HG03280 (cell line): ENCODE measurements around the gene ZFAND2A.
"Not testable (repeated sequence)": the region's sequence is repeated elsewhere in the genome, so short reads cannot be mapped to it uniquely, and the experiment has no call there.

Experiments used
- ATAC-seq: cut with Tn5 transposase; IDR thresholded peaks from one replicate; pipeline ENCODE4 v1.9.1; 2021; ENCODE audit warnings: mild to moderate bottlenecking, moderate library complexity; ENCODE audit not compliant: unreplicated experiment

Gene ZFAND2A

DNA sequence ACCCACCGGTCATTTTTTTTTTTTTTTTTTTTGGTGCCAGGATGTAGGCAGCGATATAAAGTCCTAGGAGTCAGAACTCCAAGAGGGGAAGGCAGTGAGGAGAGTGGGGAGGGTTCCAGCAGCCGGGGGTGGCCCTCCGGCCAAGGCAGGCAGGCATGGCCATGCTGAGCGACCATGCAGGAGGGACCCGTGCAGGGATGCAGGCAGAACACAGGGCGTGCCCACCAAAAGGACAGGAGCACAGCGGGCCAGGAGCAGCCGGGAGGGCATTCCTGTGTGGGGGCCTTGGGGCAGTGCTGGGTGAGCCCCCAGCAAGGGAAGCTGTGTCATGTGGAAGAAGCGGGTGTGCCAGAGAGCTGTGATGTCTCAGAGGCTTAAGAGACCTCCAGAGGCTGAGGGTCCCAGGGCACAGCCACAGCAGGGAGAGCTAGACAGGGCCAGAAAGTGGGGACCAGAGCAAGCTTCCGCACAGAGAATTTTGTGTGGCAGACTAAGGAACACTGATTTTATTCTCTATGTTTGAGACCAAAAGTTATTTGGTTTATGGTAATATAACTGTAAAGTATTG, 5.7 kb downstream of the ZFAND2A start:
- no peak for ATAC-seq

DNA sequence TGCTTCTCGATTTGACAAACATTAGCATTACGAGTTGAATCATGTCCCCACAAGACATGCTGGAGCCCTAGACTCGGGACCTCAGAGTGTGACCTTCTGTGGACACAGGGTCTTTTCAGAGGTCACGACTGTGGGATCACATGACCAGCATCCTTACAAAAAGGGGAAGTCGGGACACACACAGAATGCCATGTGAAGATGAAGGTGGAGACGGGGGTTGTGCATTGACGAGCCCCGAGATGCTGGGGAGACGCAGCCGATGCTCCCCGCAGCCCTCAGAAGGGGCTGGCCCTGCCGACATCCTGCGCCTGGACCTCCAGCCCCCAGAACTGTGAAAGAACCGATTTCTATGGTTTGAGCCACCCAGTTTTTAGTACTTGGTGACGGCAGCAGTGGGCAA, 7.5 kb downstream of the ZFAND2A start:
- no peak for ATAC-seq

- ATAC-seq: no peak
Measured at GRCh38 chr7:1151653-1152425, 8.2 kb downstream of the ZFAND2A start.

- ATAC-seq: no peak
Measured at GRCh38 chr7:1151156-1151555, 8.8 kb downstream of the ZFAND2A start.

GRCh38 chr7:1150400-1151002, 9.5 kb downstream of the ZFAND2A start:
- no peak for ATAC-seq

DNA sequence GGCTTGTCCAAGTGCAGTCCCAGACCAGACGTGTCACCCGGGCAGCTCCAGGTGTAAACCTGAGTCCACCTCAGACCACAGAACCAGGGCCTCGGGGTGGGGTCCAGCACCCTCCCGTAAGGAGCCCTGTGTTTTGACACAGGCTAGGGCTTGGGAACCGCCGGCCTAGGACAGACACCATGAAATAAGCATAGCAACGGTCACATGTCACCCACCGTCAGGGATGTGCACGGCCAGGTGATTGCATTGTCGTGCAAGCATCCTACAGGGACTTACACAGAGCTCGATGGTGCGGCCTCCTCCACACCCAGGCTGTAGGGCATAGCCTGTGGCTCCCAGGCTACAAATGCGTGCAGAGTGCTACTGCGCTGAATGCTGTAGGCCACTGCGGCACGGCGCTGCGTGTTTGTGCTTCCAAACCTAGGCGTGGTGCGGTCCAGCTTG, 10.6 kb downstream of the ZFAND2A start:
- no peak for ATAC-seq

DNA sequence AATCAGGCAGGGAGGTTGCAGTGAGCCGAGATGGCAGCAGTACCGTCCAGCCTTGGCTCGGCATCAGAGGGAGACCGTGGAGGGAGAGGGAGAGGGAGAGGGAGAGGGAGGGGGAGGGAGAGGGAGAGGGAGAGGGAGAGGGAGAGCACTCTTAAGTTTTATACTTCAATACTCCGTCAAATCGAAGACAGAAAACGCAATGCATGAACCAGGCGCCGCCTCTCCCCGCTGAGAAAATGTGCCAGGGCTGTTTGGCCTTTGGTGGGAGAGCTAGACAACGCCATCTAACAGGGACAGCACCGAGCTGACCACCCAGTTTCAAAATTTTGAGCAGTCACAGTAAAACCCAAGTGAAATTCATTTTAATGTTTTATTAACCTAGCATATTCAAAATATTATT, 12.1 kb downstream of the ZFAND2A start:
- ATAC-seq: not testable (repeated sequence)

DNA sequence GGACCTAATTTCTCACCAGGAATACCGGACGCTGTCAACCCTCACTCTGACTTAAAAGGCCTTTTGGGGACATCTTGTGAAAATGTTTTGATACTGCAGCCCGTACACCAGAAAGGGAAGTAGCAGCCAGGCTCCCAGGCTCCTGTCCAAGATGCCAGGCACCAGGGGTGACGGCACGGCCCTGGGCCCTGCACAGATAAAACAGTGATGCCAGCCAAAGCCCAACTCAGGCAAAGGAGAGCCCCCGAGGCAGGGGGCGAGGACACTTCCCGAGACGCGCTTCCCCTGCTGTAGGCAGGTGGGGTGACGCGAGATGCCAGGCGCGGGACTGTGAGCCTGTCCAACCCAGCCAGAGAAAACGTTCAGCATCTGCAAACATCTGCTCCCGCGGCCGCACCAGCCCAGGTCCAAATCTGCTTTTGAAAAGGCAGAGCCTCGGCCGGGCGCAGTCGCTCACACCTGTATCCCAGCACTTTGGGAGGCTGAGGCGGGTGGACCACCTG, 15.7 kb downstream of the ZFAND2A start:
- no peak for ATAC-seq

GRCh38 chr7:1143031-1143430, 17.0 kb downstream of the ZFAND2A start:
- not testable (repeated sequence) for ATAC-seq

GRCh38 chr7:1142051-1142635, 17.9 kb downstream of the ZFAND2A start:
- ATAC-seq: no peak

- ATAC-seq: no peak
Measured at GRCh38 chr7:1141651-1142050, 18.3 kb downstream of the ZFAND2A start.

DNA sequence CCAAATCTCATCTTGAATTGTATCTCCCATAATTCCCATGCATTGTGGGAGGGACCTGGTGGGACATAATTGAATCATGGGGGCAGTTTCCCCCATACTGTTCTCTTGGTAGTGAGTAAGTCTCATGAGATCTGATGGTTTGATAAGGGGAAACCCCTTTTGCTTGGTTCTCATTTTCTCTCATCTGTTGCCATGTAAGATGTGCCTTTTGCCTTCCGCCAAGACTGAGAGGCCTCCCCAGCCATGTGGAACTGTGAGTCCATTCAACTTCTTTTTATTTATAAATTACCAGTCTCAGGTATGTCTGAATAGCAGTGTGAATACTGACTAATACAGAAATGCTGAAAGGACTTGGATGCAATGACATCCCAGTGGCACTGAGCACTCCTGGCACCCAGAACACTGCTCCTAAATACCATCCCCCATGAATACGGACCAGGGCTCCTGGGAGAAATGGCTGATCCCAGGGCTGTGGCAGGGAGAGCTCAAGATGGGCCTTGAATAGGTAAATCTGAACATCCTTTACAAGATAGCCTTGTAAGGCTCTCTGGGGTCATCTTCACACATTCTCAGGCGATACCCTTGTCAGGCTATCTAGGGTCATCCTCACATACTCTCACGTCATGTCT, 19.4 kb downstream of the ZFAND2A start:
- no peak for ATAC-seq

DNA sequence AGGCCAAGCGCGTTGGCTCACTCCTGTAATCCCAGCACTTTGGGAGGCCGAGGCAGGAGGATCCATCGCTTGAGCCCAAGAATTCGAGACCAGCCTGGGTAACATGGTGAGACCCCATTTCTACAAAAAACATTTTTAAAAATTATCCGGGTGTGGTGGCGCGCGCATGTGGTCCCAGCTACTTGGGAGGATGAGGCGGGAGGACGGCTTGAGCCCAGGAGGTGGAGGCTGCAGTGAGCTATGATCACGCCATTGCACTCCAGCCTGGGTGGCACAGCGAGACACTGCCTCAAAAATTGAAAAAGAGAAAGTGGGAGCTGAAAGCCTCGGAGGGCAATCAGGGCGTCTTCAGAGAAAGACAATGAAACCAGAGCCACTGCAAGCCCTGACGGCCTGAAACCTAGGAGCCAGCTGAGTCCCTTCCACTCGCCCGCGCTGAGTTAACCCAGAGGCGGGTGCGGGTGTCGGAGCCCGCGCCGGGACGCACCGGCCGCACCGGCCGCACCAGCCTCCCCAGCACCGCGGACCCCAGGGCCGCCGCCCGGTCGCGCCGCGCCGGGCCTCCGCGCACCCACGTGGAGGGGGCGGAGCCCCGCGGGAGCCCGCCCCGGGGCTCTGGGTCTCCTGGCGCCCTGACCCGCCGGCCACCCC, 22.4 kb downstream of the ZFAND2A start:
- peak; percentile 67 for ATAC-seq

GRCh38 chr7:1136841-1137516, 23.0 kb downstream of the ZFAND2A start:
- no peak for ATAC-seq

- no peak for ATAC-seq
Measured at GRCh38 chr7:1134951-1135350, 25.0 kb downstream of the ZFAND2A start.

GRCh38 chr7:1131471-1132265, 28.3 kb downstream of the ZFAND2A start:
- no peak for ATAC-seq

GRCh38 chr7:1130021-1130990, 29.7 kb downstream of the ZFAND2A start:
- no peak for ATAC-seq

- no peak for ATAC-seq
Measured at GRCh38 chr7:1129431-1129830, 30.6 kb downstream of the ZFAND2A start.
